Measurements from ENCODE around the gene TMEM45B.
"Not testable (repeated sequence)": the region's sequence is repeated elsewhere in the genome, so short reads cannot be mapped to it uniquely, and the experiment has no call there.

- not testable (repeated sequence) for TF ChIP-seq CTCF, POLR2A (IDR thresholded peaks at IDR 0.05)
Observed at GRCh38 chr11:129823281-129823680, 7.6 kb downstream of the TMEM45B start.

All from esophagus squamous epithelium (tissue), 4 donors.